GM12878 (cell line): ENCODE data around the gene MAML2. TPM values are rescaled to one million over a fixed set of nuclear protein-coding genes. Genes with fewer than 3 reads are reported as not detected.
A peak's percentile ranks its signal among the peaks of the same experiment; 100 is the strongest.

Experiments used
- ATAC-seq: fragments of 200-7000 bp; cut with Tn5 transposase; 3 replicates; pipeline ENCODE4 v1.9.1; 2020; ENCODE audit warnings: mild to moderate bottlenecking, moderate library complexity
- BruUV-seq: library from RNA; stranded (reverse); fragments of 400-500 nt; replicated peaks from 2 replicates; lab custom pipeline; 2021; lab: Mats Ljungman, UMichigan
- CTCF ChIA-PET: fragments of 300-600 bp; sonication (Branson Sonifier 250); formaldehyde crosslinking; extraction: SDS; loops from one replicate; lab custom pipeline; 2021; ENCODE audit warnings: inconsistent platforms; lab: Yijun Ruan, JAX
- POLR2A ChIA-PET: fragments of 350-600 bp; formaldehyde crosslinking; extraction: SDS; loops from one replicate; lab custom pipeline; 2021; ENCODE audit warnings: inconsistent platforms; lab: Charles Lee
- RAD21 ChIA-PET: fragments of 300-600 bp; sonication (Branson Sonifier 250); formaldehyde crosslinking; loops from one replicate; lab custom pipeline; 2023; ENCODE audit warnings: antibody characterized with exemption; ENCODE audit not compliant: unreplicated experiment; lab: Charles Lee
- SMC1A ChIA-PET: fragments of 300-600 bp; sonication (Branson Sonifier 250); formaldehyde crosslinking; loops from one replicate; lab custom pipeline; 2023; ENCODE audit not compliant: unreplicated experiment, uncharacterized antibody; lab: Charles Lee
- DNase-seq: peaks from one replicate; pipeline ENCODE4 v3.0.0-alpha.2; 2011; ENCODE audit warnings: low read depth, low spot score
- FAIRE-seq: peaks from 3 replicates; lab custom pipeline; 2011; peaks lifted over from hg19 to GRCh38; lab: Jason Lieb, UNC
- H2AFZ ChIP-seq: 2 replicates; pipeline ENCODE4 v1.6.0; 2011; ENCODE audit warnings: low read depth, low read length, control low read depth; ENCODE audit not compliant: control insufficient read depth
- H3K27ac ChIP-seq: 2 replicates; pipeline ENCODE4 v1.5.1; 2011; ENCODE audit warnings: control low read depth; ENCODE audit not compliant: control insufficient read depth, insufficient read depth
- H3K27me3 ChIP-seq, 2 experiments: replicated peaks in 1 of 2; 2 replicates each; pipeline versions ENCODE4 v1.6.0 to v1.6.1; 2011; ENCODE audit warnings: low read length in 1 of 2; ENCODE audit not compliant: control insufficient read depth in 2 of 2, insufficient read depth in 2 of 2
- H3K36me3 ChIP-seq, 2 experiments: 2 replicates each; pipeline ENCODE4 v1.5.1; 2011; ENCODE audit warnings: low read length in 1 of 2; ENCODE audit not compliant: control insufficient read depth in 2 of 2, insufficient read depth in 2 of 2
- H3K4me1 ChIP-seq: 2 replicates; pipeline ENCODE4 v1.6.1; 2011; ENCODE audit warnings: mild to moderate bottlenecking, low read length, moderate library complexity, mixed read lengths; ENCODE audit not compliant: control insufficient read depth, insufficient read depth
- H3K4me2 ChIP-seq: 2 replicates; pipeline ENCODE4 v1.6.0; 2011; ENCODE audit warnings: control low read depth; ENCODE audit not compliant: control insufficient read depth, insufficient read depth
- H3K4me3 ChIP-seq: fragments of 200-600 bp; sonication (generic); 2 replicates; pipeline ENCODE4 v1.5.1; 2016
- H3K79me2 ChIP-seq: 2 replicates; pipeline ENCODE4 v1.6.0; 2011; ENCODE audit warnings: low read length; ENCODE audit not compliant: control insufficient read depth, insufficient read depth
- H3K9ac ChIP-seq: 2 replicates; pipeline ENCODE4 v1.8.0; 2011; ENCODE audit warnings: low read length, control low read depth, mixed read lengths; ENCODE audit not compliant: control insufficient read depth, insufficient read depth
- H3K9me3 ChIP-seq: replicated peaks from 3 replicates; pipeline ENCODE4 v1.5.1; 2011; ENCODE audit warnings: mild to moderate bottlenecking, low read length; ENCODE audit not compliant: control insufficient read depth, insufficient read depth
- H4K20me1 ChIP-seq: 2 replicates; pipeline ENCODE4 v1.6.0; 2011; ENCODE audit not compliant: control insufficient read depth, insufficient read depth
- ATF2 ChIP-seq: IDR thresholded peaks from 2 replicates; pipeline ENCODE4 v1.6.1; 2012; ENCODE audit warnings: low read length, inconsistent platforms
- CHD1 ChIP-seq: IDR thresholded peaks from 2 replicates; pipeline ENCODE4 v1.6.1; 2012; ENCODE audit warnings: low read depth, low read length, improper control_type of control experiment
- EED ChIP-seq: sonication (generic); IDR thresholded peaks from 2 replicates; pipeline ENCODE4 v1.6.1; 2016; ENCODE audit warnings: antibody characterized with exemption, low read depth
- HDAC2 ChIP-seq: fragments of 200-600 bp; sonication (generic); IDR thresholded peaks from 2 replicates; pipeline ENCODE4 v1.6.1; 2017
- HDAC6 ChIP-seq: fragments of 200-600 bp; sonication (generic); IDR thresholded peaks from one replicate; pipeline ENCODE4 v1.8.0; 2017; ENCODE audit warnings: antibody characterized with exemption; ENCODE audit not compliant: unreplicated experiment
- IRF5 ChIP-seq: fragments of 450-650 bp; IDR thresholded peaks from 2 replicates; pipeline ENCODE4 v1.6.1; 2017; ENCODE audit warnings: borderline replicate concordance
- MEF2B ChIP-seq: fragments of 450-650 bp; IDR thresholded peaks from 2 replicates; pipeline ENCODE4 v1.6.1; 2018; ENCODE audit warnings: mild to moderate bottlenecking, moderate library complexity; ENCODE audit not compliant: partially characterized antibody, poor library complexity, severe bottlenecking
- NFIC ChIP-seq: IDR thresholded peaks from 2 replicates; pipeline ENCODE4 v1.6.1; 2012; ENCODE audit warnings: low read depth, mild to moderate bottlenecking, inconsistent platforms, low read length, moderate library complexity
- RUNX3 ChIP-seq: IDR thresholded peaks from 2 replicates; pipeline ENCODE4 v1.6.1; 2012; ENCODE audit warnings: low read length, inconsistent platforms
- STAT1 ChIP-seq: fragments of 450-650 bp; conservative IDR thresholded peaks from 2 replicates; pipeline ENCODE4 v1.6.1; 2014; ENCODE audit warnings: antibody characterized with exemption, mild to moderate bottlenecking
- ZBED1 ChIP-seq: IDR thresholded peaks from 2 replicates; pipeline ENCODE4 v1.6.1; 2016; ENCODE audit warnings: borderline replicate concordance
- ZBTB33 ChIP-seq: fragments of 450-650 bp; IDR thresholded peaks from 2 replicates; pipeline ENCODE4 v1.6.1; 2017; ENCODE audit warnings: mild to moderate bottlenecking
- WGBS: methylation state at CpG from one replicate; pipeline ENCODE4 v1.1.6; 2016; ENCODE audit warnings: low lambda C conversion rate; ENCODE audit not compliant: insufficient replicate concordance, insufficient coverage; ENCODE audit errors: missing lambda C conversion rate; 5-methylcytosine and 5-hydroxymethylcytosine counted together
- in situ Hi-C: fragments of 300-500 bp; cut with MboI; formaldehyde crosslinking; loops from 9 replicates; pipeline ENCODE4 v1.14.3; 2018; ENCODE audit warnings: mixed read lengths
- intact Hi-C: fragments of 100-400 bp; cut with micrococcal nuclease; formaldehyde crosslinking; loops from one replicate; pipeline ENCODE4 v1.14.2; 2022; ENCODE audit not compliant: unreplicated experiment
- polyA plus RNA-seq, 11 experiments: library from polyadenylated mRNA; depleted of rRNA in 4 of 11; unstranded in 6 of 11; stranded (reverse) in 5 of 11; fragments of >200 nt; fragmentation: Nextera tagmentation in 4 of 11; fragmentation: Illumina TruSeq in 1 of 11; extraction: Ambion mirVana in 4 of 11; extraction: Trizol in 1 of 11; gene quantifications; 1 replicate in 1 of 11; 2 replicates in 10 of 11; pipeline versions ENCODE4 v1.2.1 to v1.2.3, GENCODE V29; 2011 to 2016; ENCODE audit warnings: inconsistent platforms in 2 of 11, missing spikeins in 2 of 11, low read depth in 1 of 11
- total RNA-seq, 4 experiments: library from RNA; depleted of rRNA in 3 of 4; stranded (reverse); fragments of >200 nt in 3 of 4; fragmentation: Illumina TruSeq in 1 of 4; extraction: Trizol in 1 of 4; gene quantifications; 2 replicates each; pipeline versions ENCODE4 v1.2.1 to v1.2.3, GENCODE V29; 2013 to 2021

Gene MAML2
- total and polyA plus RNA-seq, 10 of the 15 experiments (the other 5 are each of a cell fraction or from before 2014, with no cell fraction given), result 2.5 to 15.1 (median 12.0) TPM

- WGBS, result 97% methylated on average over 5 of the region's 5 CpGs
- no peaks in the 10 kb centered on the region for H3K27me3 ChIP-seq
- H3K4me3 ChIP-seq, result no peak overlapping the region
- DNase-seq, result no peak
- in situ Hi-C loops (no loop called here), intact Hi-C loops (no loop called here)
- H3K4me1 ChIP-seq, result peaks cover 32% of the 10 kb centered on the region
- no peaks in the 10 kb centered on the region for H4K20me1 ChIP-seq
- H3K79me2 ChIP-seq, result no peaks in the 10 kb centered on the region; the same call in none of the 2 replicates
- RAD21 ChIA-PET, result interaction anchor here (0.7 to 1.5 kb wide), 6 partner anchors 19 to 232 kb away, joined by 3 to 7 read pairs (median 3); partner anchors contain the start of gene MAML2
- BruUV-seq, result no TSS peak
- no peak overlapping the region for H2AFZ ChIP-seq
- no peak for FAIRE-seq
- H3K4me2 ChIP-seq, result no peak overlapping the region; the same call in 1 of the 2 replicates
- H3K36me3 ChIP-seq, result peaks cover 0 to 7% of the 10 kb centered on the region in 2 experiments; a peak in 1 of 4 replicates
- SMC1A ChIA-PET, result interaction anchor here (0.7 to 1.8 kb wide), 8 partner anchors 16 to 232 kb away, joined by 3 to 6 read pairs (median 4); partner anchors contain the start of gene MAML2
- POLR2A ChIA-PET, result interaction anchor here (0.6 to 1.4 kb wide), 4 partner anchors 16 to 129 kb away, joined by 3 read pairs; no protein-coding TSS in a partner anchor
- CTCF ChIA-PET, result interaction anchor here (0.8 to 1.3 kb wide), 3 partner anchors 22 to 231 kb away, joined by 3 to 5 read pairs (median 3); no protein-coding TSS in a partner anchor
- TF ChIP-seq HDAC2 (no peak), ZBTB33 (peak; percentile 31; the same call in 1 of the 2 replicates), EED (peak; percentile 45; the same call in 1 of the 2 replicates), STAT1 (no peak), MEF2B (no peak), IRF5 (no peak), CHD1 (no peak), NFIC (0 out of 2 replicates have a peak, but pooled peaks have one; percentile 37), ZBED1 (no peak), HDAC6 (no peak), RUNX3 (peak; percentile 55; the same call in 1 of the 2 replicates), ATF2 (0 out of 2 replicates have a peak, but pooled peaks have one; percentile 29)
- ATAC-seq, result peak; percentile 15
- H3K9ac ChIP-seq, result no peak overlapping the region
- peak overlapping the region; percentile 76; the same call in 1 of the 2 replicates for H3K27ac ChIP-seq
- no peaks in the 10 kb centered on the region for H3K9me3 ChIP-seq
These were observed 231.7 kb downstream of the MAML2 start for GRCh38 chr11:96111308-96111707.
